Transverse colon (tissue), 4 donors: ENCODE results near the gene STIP1.

ENCODE experiments used
- CTCF ChIP-seq, 5 experiments: fragments of 200-600 bp in 3 of 5; fragments of 450-650 bp in 2 of 5; sonication (generic) in 3 of 5; IDR thresholded peaks; 1 replicate in 2 of 5; 2 replicates in 3 of 5; pipeline ENCODE4 v1.5.1; 2016 to 2017; ENCODE audit warnings: antibody characterized with exemption in 5 of 5, inconsistent platforms in 3 of 5, mild to moderate bottlenecking in 2 of 5, moderate library complexity in 1 of 5
- EP300 ChIP-seq: sonication (generic); formaldehyde crosslinking; IDR thresholded peaks from one replicate; pipeline ENCODE4 v1.6.1; 2017; ENCODE audit warnings: antibody characterized with exemption, low read depth
- POLR2A ChIP-seq: fragments of 450-650 bp; IDR thresholded peaks from one replicate; pipeline ENCODE4 v1.6.1; 2016; ENCODE audit warnings: antibody characterized with exemption, mild to moderate bottlenecking, moderate library complexity
- POLR2AphosphoS5 ChIP-seq, 3 donors: sonication (generic); formaldehyde crosslinking; IDR thresholded peaks; one replicate each; pipeline ENCODE4 v1.6.1; 2016; ENCODE audit warnings: antibody characterized with exemption in 3 of 3

DNA sequence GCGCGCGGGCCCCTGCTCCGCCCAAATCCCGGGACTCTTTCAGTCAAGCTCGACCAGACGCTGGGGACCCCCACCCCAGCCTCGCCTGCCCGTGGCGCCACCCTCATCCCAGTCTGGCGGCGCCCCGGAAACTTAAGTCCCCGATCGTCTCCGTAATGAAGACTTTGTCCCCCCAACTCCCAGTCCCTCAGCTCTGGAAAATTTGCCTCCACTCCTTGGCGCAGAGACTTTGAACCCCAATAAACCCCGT, 65.7 kb downstream of the STIP1 start:
- TF ChIP-seq CTCF (IDR thresholded peaks at IDR 0.05): no peak
- no peak for TF ChIP-seq EP300
- no peak for TF ChIP-seq POLR2A
- no peak for TF ChIP-seq POLR2AphosphoS5 (IDR thresholded peaks at IDR 0.05)
